Occipital lobe (tissue), 2 donors: ENCODE measurements around the gene SND1. TPM values are rescaled to one million over a fixed set of nuclear protein-coding genes. Genes with fewer than 3 reads are reported as not detected.
"Not testable (repeated sequence)": the region's sequence is repeated elsewhere in the genome, so short reads cannot be mapped to it uniquely, and the experiment has no call there.

ENCODE experiments used
- DNase-seq: peaks from one replicate; lab custom pipeline; 2025; lab: John Stamatoyannopoulos, UW
- total RNA-seq: library from RNA; depleted of rRNA; stranded (reverse); fragments of >200 nt; gene quantifications from one replicate; pipeline ENCODE4 v1.2.3, GENCODE V29; 2014

The SND1 gene
- total RNA-seq, 1 donor from 2014 or later = 65.8 TPM

- DNase-seq = no peak
Measured at GRCh38 chr7:127957886-127958285, 305.9 kb downstream of the SND1 start.

- DNase-seq = no peak
Measured at GRCh38 chr7:127959770-127960169, 307.8 kb downstream of the SND1 start.

GRCh38 chr7:127961786-127962453 is 309.9 kb downstream of the SND1 start:
- DNase-seq = no peak

GRCh38 chr7:127962589-127963361 is 310.8 kb downstream of the SND1 start:
- no peak for DNase-seq

- DNase-seq = not testable (repeated sequence)
Measured at GRCh38 chr7:127963850-127964249, 311.9 kb downstream of the SND1 start.

GRCh38 chr7:127967281-127967680 is 315.3 kb downstream of the SND1 start:
- DNase-seq = no peak

- DNase-seq = no peak
Measured at GRCh38 chr7:127968547-127968946, 316.6 kb downstream of the SND1 start.

GRCh38 chr7:127973832-127974231 is 321.8 kb downstream of the SND1 start:
- no peak for DNase-seq

GRCh38 chr7:127974446-127975035 is 322.5 kb downstream of the SND1 start:
- DNase-seq = no peak

GRCh38 chr7:127976056-127976737 is 324.2 kb downstream of the SND1 start:
- no peak for DNase-seq

- DNase-seq = no peak
Measured at GRCh38 chr7:127976738-127977120, 324.7 kb downstream of the SND1 start.

GRCh38 chr7:127978421-127978820 is 326.4 kb downstream of the SND1 start:
- DNase-seq = no peak

GRCh38 chr7:127979113-127979727 is 327.2 kb downstream of the SND1 start:
- no peak for DNase-seq

GRCh38 chr7:127979728-127980126 is 327.7 kb downstream of the SND1 start:
- DNase-seq = no peak

- no peak for DNase-seq
Measured at GRCh38 chr7:127980901-127981300, 328.9 kb downstream of the SND1 start.

GRCh38 chr7:127981965-127982364 is 330.0 kb downstream of the SND1 start:
- no peak for DNase-seq

- DNase-seq = no peak
Measured at GRCh38 chr7:127983804-127984332, 331.9 kb downstream of the SND1 start.

- DNase-seq = no peak
Measured at GRCh38 chr7:127986581-127987521, 334.9 kb downstream of the SND1 start.

GRCh38 chr7:127988751-127989150 is 336.8 kb downstream of the SND1 start:
- no peak for DNase-seq

GRCh38 chr7:127993317-127993716 is 341.3 kb downstream of the SND1 start:
- no peak for DNase-seq
